ENCODE data around the gene ITPR1. TPM values are rescaled to one million over a fixed set of nuclear protein-coding genes. Genes with fewer than 3 reads are reported as not detected.
A peak's percentile ranks its signal among the peaks of the same experiment; 100 is the strongest.

The ITPR1 gene
- total and polyA plus RNA-seq, 4 donors: 3.7 to 39.4 (median 8.2) TPM

GRCh38 chr3:4877173-4877787 lies 384.1 kb downstream of the ITPR1 start:
- 49% methylated on average over 3 of the region's 3 CpGs for WGBS

GRCh38 chr3:4880850-4881249 lies 387.7 kb downstream of the ITPR1 start:
- no peak for DNase-seq (ENCODE audit: low spot score)
- Histone ChIP-seq H3K4me3 (ENCODE audit: low read depth in 1 of 3, low read length in 3 of 3) (no peak overlapping the region), H3K4me1 (ENCODE audit: control insufficient read depth in 4 of 4, insufficient read depth in 4 of 4, low read length in 3 of 4) (peaks cover 0 to 7% (median 5%) of the 10 kb centered on the region in 4 donors), H3K9ac (ENCODE audit: low read depth in 1 of 2, low read length in 2 of 2) (no peak overlapping the region), H3K27ac (ENCODE audit: low read depth in 1 of 2, low read length in 2 of 2) (no peak overlapping the region), H3K9me3 (ENCODE audit: control insufficient read depth in 4 of 4, low read length in 3 of 4) (no peaks in the 10 kb centered on the region), H3K27me3 (ENCODE audit: control insufficient read depth in 4 of 4, insufficient read depth in 4 of 4, low read length in 3 of 4) (no peaks in the 10 kb centered on the region), H3K36me3 (ENCODE audit: control insufficient read depth in 4 of 4, insufficient read depth in 3 of 4, low read depth in 1 of 4, low read length in 3 of 4) (no peaks in the 10 kb centered on the region)
- 90% methylated on average over 6 of the region's 6 CpGs for WGBS
- TF ChIP-seq RXRA (IDR thresholded peaks at IDR 0.05) (no peak), REST (IDR thresholded peaks at IDR 0.05) (no peak), YY1 (IDR thresholded peaks at IDR 0.05) (no peak), NR2F2 (IDR thresholded peaks at IDR 0.05) (no peak), HNF4A (conservative IDR thresholded peaks at IDR 0.05) (no peak), HNF4G (IDR thresholded peaks at IDR 0.05) (no peak), MAX (IDR thresholded peaks at IDR 0.05) (no peak)

More at GRCh38 chr3:4877173-4877787, 384.1 kb downstream of the ITPR1 start:
- Histone ChIP-seq H3K27ac (ENCODE audit: low read depth in 1 of 2, low read length in 2 of 2) (no peak overlapping the region), H3K4me3 (ENCODE audit: low read depth in 1 of 3, low read length in 3 of 3) (no peak overlapping the region), H3K36me3 (ENCODE audit: control insufficient read depth in 4 of 4, insufficient read depth in 3 of 4, low read depth in 1 of 4, low read length in 3 of 4) (no peaks in the 10 kb centered on the region), H3K9ac (ENCODE audit: low read depth in 1 of 2, low read length in 2 of 2) (no peak overlapping the region), H3K27me3 (ENCODE audit: control insufficient read depth in 4 of 4, insufficient read depth in 4 of 4, low read length in 3 of 4) (no peaks in the 10 kb centered on the region), H3K4me1 (ENCODE audit: control insufficient read depth in 4 of 4, insufficient read depth in 4 of 4, low read length in 3 of 4) (peaks cover 0 to 7% (median 5%) of the 10 kb centered on the region in 4 donors), H3K9me3 (ENCODE audit: control insufficient read depth in 4 of 4, low read length in 3 of 4) (no peaks in the 10 kb centered on the region)
- TF ChIP-seq YY1 (IDR thresholded peaks at IDR 0.05) (peak; percentile 16), REST (IDR thresholded peaks at IDR 0.05) (no peak), JUND (IDR thresholded peaks at IDR 0.05) (peak; percentile 34 to 46), CTCF (IDR thresholded peaks at IDR 0.05; ENCODE audit: low read depth, low read length, missing input control) (no peak), MAX (IDR thresholded peaks at IDR 0.05) (peak; percentile 38), HNF4A (conservative IDR thresholded peaks at IDR 0.05) (peak; percentile 92 to 96), SP1 (IDR thresholded peaks at IDR 0.05) (peak; percentile 92), HNF4G (IDR thresholded peaks at IDR 0.05) (peak; percentile 88), RAD21 (IDR thresholded peaks at IDR 0.05) (peak in 1 of 2 donors; percentile 56), RXRA (IDR thresholded peaks at IDR 0.05) (peak; percentile 80 to 84), TAF1 (conservative IDR thresholded peaks at IDR 0.05) (no peak)
- no peak for DNase-seq (ENCODE audit: low spot score)
